IMR-90 (cell line): ENCODE data around the gene MOXD1. TPM values are rescaled to one million over a fixed set of nuclear protein-coding genes. Genes with fewer than 3 reads are reported as not detected.

Source experiments
- ATAC-seq: fragments of 200-7000 bp; cut with Tn5 transposase; 2 replicates; pipeline ENCODE4 v1.9.1; 2020; ENCODE audit warnings: low read depth, mild to moderate bottlenecking, moderate library complexity
- BruUV-seq: library from RNA; stranded (reverse); fragments of 400-500 nt; replicated peaks from 2 replicates; lab custom pipeline; 2021; lab: Mats Ljungman, UMichigan
- CTCF ChIA-PET: fragments of 300-600 bp; formaldehyde crosslinking; extraction: SDS; loops from one replicate; lab custom pipeline; 2021; ENCODE audit warnings: antibody characterized with exemption; lab: Yijun Ruan, JAX
- POLR2A ChIA-PET: fragments of 300-600 bp; sonication (Branson Sonifier 250); formaldehyde crosslinking; loops from one replicate; lab custom pipeline; 2022; ENCODE audit warnings: antibody characterized with exemption; ENCODE audit not compliant: unreplicated experiment; lab: Charles Lee
- DNase-seq: peaks from one replicate; pipeline ENCODE4 v3.0.0; 2013
- H2AFZ ChIP-seq: replicated peaks from 2 replicates; pipeline ENCODE3; 2013; ENCODE audit warnings: low read length, mild to moderate bottlenecking; ENCODE audit not compliant: poor library complexity
- H2AK5ac ChIP-seq: 2 replicates; pipeline ENCODE4 v1.6.1; 2013; ENCODE audit warnings: low read depth, low read length, inconsistent platforms
- H2AK9ac ChIP-seq: replicated peaks from 2 replicates; pipeline ENCODE3; 2013; ENCODE audit warnings: mild to moderate bottlenecking, low read depth, low read length, moderate library complexity; ENCODE audit not compliant: poor library complexity
- H2BK120ac ChIP-seq: 2 replicates; pipeline ENCODE4 v1.6.1; 2013; ENCODE audit warnings: low read depth, low read length, inconsistent platforms
- H2BK15ac ChIP-seq: 3 replicates; pipeline ENCODE4 v1.6.1; 2013; ENCODE audit warnings: low read depth, low read length, inconsistent platforms
- H2BK20ac ChIP-seq: 2 replicates; pipeline ENCODE4 v1.6.1; 2013; ENCODE audit warnings: low read depth, mild to moderate bottlenecking, inconsistent platforms, low read length, moderate library complexity
- H2BK5ac ChIP-seq: 2 replicates; pipeline ENCODE4 v1.6.1; 2013; ENCODE audit warnings: mild to moderate bottlenecking, low read depth, low read length, inconsistent platforms; ENCODE audit not compliant: poor library complexity, severe bottlenecking
- H3K14ac ChIP-seq: replicated peaks from 2 replicates; pipeline ENCODE4 v1.6.1; 2013; ENCODE audit warnings: low read depth, low read length, inconsistent platforms
- H3K18ac ChIP-seq: 2 replicates; pipeline ENCODE4 v1.6.1; 2013; ENCODE audit warnings: low read depth, low read length, control low read depth
- H3K23ac ChIP-seq: 2 replicates; pipeline ENCODE4 v1.6.1; 2013; ENCODE audit warnings: low read depth, low read length, inconsistent platforms
- H3K27ac ChIP-seq: 2 replicates; pipeline ENCODE4 v1.5.1; 2013; ENCODE audit warnings: mild to moderate bottlenecking, control low read depth, low read length; ENCODE audit not compliant: insufficient read depth
- H3K27me3 ChIP-seq: 2 replicates; pipeline ENCODE4 v1.6.1; 2013; ENCODE audit warnings: low read length; ENCODE audit not compliant: control insufficient read depth, insufficient read depth
- H3K36me3 ChIP-seq: 2 replicates; pipeline ENCODE4 v1.6.1; 2013; ENCODE audit warnings: low read length, mixed read lengths; ENCODE audit not compliant: control insufficient read depth, insufficient read depth
- H3K4ac ChIP-seq: 2 replicates; pipeline ENCODE4 v1.6.1; 2013; ENCODE audit warnings: low read depth, low read length, inconsistent platforms
- H3K4me1 ChIP-seq: 2 replicates; pipeline ENCODE4 v1.6.1; 2013; ENCODE audit warnings: low read length, mixed read lengths; ENCODE audit not compliant: control insufficient read depth, insufficient read depth
- H3K4me2 ChIP-seq: 2 replicates; pipeline ENCODE4 v1.6.1; 2013; ENCODE audit warnings: low read depth, mild to moderate bottlenecking, control low read depth, low read length, moderate library complexity
- H3K4me3 ChIP-seq: 2 replicates; pipeline ENCODE4 v1.5.1; 2013; ENCODE audit warnings: low read depth, mild to moderate bottlenecking, control low read depth, low read length, moderate library complexity; ENCODE audit not compliant: insufficient read depth
- H3K56ac ChIP-seq: 2 replicates; pipeline ENCODE4 v1.6.1; 2013; ENCODE audit warnings: low read length, inconsistent platforms; ENCODE audit not compliant: insufficient read depth; ENCODE audit errors: extremely low read depth
- H3K79me1 ChIP-seq, 2 experiments: 2 replicates each; pipeline ENCODE4 v1.6.1; 2013; ENCODE audit warnings: low read length in 2 of 2, inconsistent platforms in 1 of 2, low read depth in 1 of 2
- H3K9ac ChIP-seq: 2 replicates; pipeline ENCODE4 v1.6.1; 2013; ENCODE audit warnings: low read depth, low read length, control low read depth
- H3K9me1 ChIP-seq: 2 replicates; pipeline ENCODE4 v1.6.1; 2013; ENCODE audit warnings: low read length, inconsistent platforms; ENCODE audit not compliant: insufficient read depth
- H3K9me3 ChIP-seq: 2 replicates; pipeline ENCODE4 v1.6.1; 2013; ENCODE audit warnings: low read length; ENCODE audit not compliant: control insufficient read depth, insufficient read depth
- H4K20me1 ChIP-seq: 2 replicates; pipeline ENCODE4 v1.6.1; 2013; ENCODE audit warnings: low read length, inconsistent platforms; ENCODE audit not compliant: insufficient read depth
- H4K5ac ChIP-seq: 2 replicates; pipeline ENCODE4 v1.6.1; 2013; ENCODE audit warnings: mild to moderate bottlenecking, low read depth, low read length, control low read depth
- H4K8ac ChIP-seq, 2 experiments: 2 replicates each; pipeline ENCODE4 v1.6.1; 2013; ENCODE audit warnings: low read depth in 2 of 2, low read length in 2 of 2, control low read depth in 1 of 2, inconsistent platforms in 1 of 2
- H4K91ac ChIP-seq: 2 replicates; pipeline ENCODE4 v1.6.1; 2013; ENCODE audit warnings: low read depth, low read length, inconsistent platforms; ENCODE audit not compliant: insufficient read depth
- BHLHE40 ChIP-seq: fragments of 150-350 bp; IDR thresholded peaks from 2 replicates; pipeline ENCODE4 v1.6.1; 2016; ENCODE audit warnings: mild to moderate bottlenecking, low read depth, low read length
- CHD1 ChIP-seq: IDR thresholded peaks from 2 replicates; pipeline ENCODE4 v1.6.1; 2012; ENCODE audit warnings: low read depth, low read length, improper control_type of control experiment
- FOS ChIP-seq: fragments of 150-350 bp; IDR thresholded peaks from 2 replicates; pipeline ENCODE4 v1.6.1; 2016; ENCODE audit warnings: low read depth, low read length
- MAFK ChIP-seq: IDR thresholded peaks from 2 replicates; pipeline ENCODE4 v1.6.1; 2012; ENCODE audit warnings: low read depth, low read length, improper control_type of control experiment
- MAZ ChIP-seq: IDR thresholded peaks from 2 replicates; pipeline ENCODE4 v1.6.1; 2012; ENCODE audit warnings: low read depth, mild to moderate bottlenecking, low read length, improper control_type of control experiment, moderate library complexity, borderline replicate concordance
- MXI1 ChIP-seq: IDR thresholded peaks from 2 replicates; pipeline ENCODE4 v1.6.1; 2012; ENCODE audit warnings: low read depth, mild to moderate bottlenecking, low read length, moderate library complexity, borderline replicate concordance
- NFE2L2 ChIP-seq: fragments of 150-350 bp; IDR thresholded peaks from 2 replicates; pipeline ENCODE4 v1.6.1; 2016; ENCODE audit warnings: low read depth, mild to moderate bottlenecking, low read length
- POLR2A ChIP-seq: IDR thresholded peaks from 2 replicates; pipeline ENCODE4 v1.6.1; 2012; ENCODE audit warnings: mild to moderate bottlenecking, low read depth, low read length
- RAD21 ChIP-seq: IDR thresholded peaks from 2 replicates; pipeline ENCODE4 v1.6.1; 2012; ENCODE audit warnings: low read length, improper control_type of control experiment
- RCOR1 ChIP-seq: IDR thresholded peaks from 2 replicates; pipeline ENCODE4 v1.6.1; 2012; ENCODE audit warnings: mild to moderate bottlenecking, low read length, improper control_type of control experiment; ENCODE audit not compliant: insufficient replicate concordance
- RFX5 ChIP-seq: IDR thresholded peaks from 2 replicates; pipeline ENCODE4 v1.8.0; 2012; ENCODE audit warnings: low read depth, mild to moderate bottlenecking, low read length, moderate library complexity
- SMC3 ChIP-seq: fragments of 150-350 bp; IDR thresholded peaks from 2 replicates; pipeline ENCODE4 v1.6.1; 2016; ENCODE audit warnings: low read depth, mild to moderate bottlenecking, antibody characterized with exemption, low read length, moderate library complexity
- WGBS, 2 experiments: methylation state at CpG; one replicate each; pipeline versions ENCODE4 v1.1.5 to v1.1.7; 2013; ENCODE audit warnings: missing lambda C conversion rate in 2 of 2; ENCODE audit not compliant: insufficient read length in 1 of 2; ENCODE audit errors: extremely low coverage in 2 of 2; 5-methylcytosine and 5-hydroxymethylcytosine counted together
- dilution Hi-C: fragments of 300-500 bp; cut with HindIII; formaldehyde crosslinking; loops from one replicate; pipeline ENCODE4 v1.14.3; 2018; ENCODE audit warnings: low sequenced_read_pairs; ENCODE audit not compliant: unreplicated experiment
- in situ Hi-C: fragments of 300-500 bp; cut with MboI; formaldehyde crosslinking; loops from 3 replicates; pipeline ENCODE4 v1.14.3; 2019; ENCODE audit warnings: low sequenced_read_pairs, inconsistent platforms, mixed read lengths
- intact Hi-C: fragments of 100-400 bp; cut with micrococcal nuclease; formaldehyde crosslinking; loops from 2 replicates; pipeline ENCODE4 v1.10.0; 2022
- polyA plus RNA-seq, 3 experiments: library from polyadenylated mRNA; depleted of rRNA; stranded (reverse); fragments of >200 nt; gene quantifications; 2 replicates each; pipeline ENCODE4 v1.2.3, GENCODE V29; 2012; ENCODE audit warnings: low replicate concordance in 1 of 3
- total RNA-seq: library from RNA; depleted of rRNA; stranded (reverse); fragments of >200 nt; gene quantifications from 2 replicates; pipeline ENCODE4 v1.2.3, GENCODE V29; 2012

MOXD1 gene
- total and polyA plus RNA-seq, 2 of the 4 experiments (the other 2 are of a cell fraction) = 10.0 to 19.4 TPM

- no peak for ATAC-seq
- peaks cover 5% of the 10 kb centered on the region for H3K9me3 ChIP-seq
- no peaks in the 10 kb centered on the region for H4K20me1 ChIP-seq
- H3K23ac ChIP-seq = no peak overlapping the region
- H3K56ac ChIP-seq = no peak overlapping the region
- H4K8ac ChIP-seq = no peak overlapping the region
- intact Hi-C loops (no loop called here), dilution Hi-C loops (no loop called here), in situ Hi-C loops (no loop called here)
- ChIA-PET CTCF (interaction anchor here (1.1 kb wide), 1 partner anchor 15 kb away, joined by 3 read pairs; no protein-coding TSS in a partner anchor), POLR2A (no interaction called here)
- H2AK5ac ChIP-seq = no peak overlapping the region
- H3K27ac ChIP-seq = no peak overlapping the region
- H3K18ac ChIP-seq = no peak overlapping the region
- H3K4me1 ChIP-seq = no peaks in the 10 kb centered on the region
- H2AK9ac ChIP-seq = no peak overlapping the region
- DNase-seq = no peak
- no peak overlapping the region for H2BK15ac ChIP-seq
- no CpG with 5 or more reads among the region's 1 CpG for WGBS, 2 experiments
- H3K4me2 ChIP-seq = no peak overlapping the region
- H3K9me1 ChIP-seq = no peaks in the 10 kb centered on the region
- no peak overlapping the region for H3K9ac ChIP-seq
- no peaks in the 10 kb centered on the region for H3K36me3 ChIP-seq
- H2BK5ac ChIP-seq = no peak overlapping the region
- H2AFZ ChIP-seq = no peak overlapping the region
- TF ChIP-seq NFE2L2 (no peak), BHLHE40 (no peak), RFX5 (no peak), RAD21 (no peak), SMC3 (no peak), CHD1 (no peak), FOS (no peak), RCOR1 (no peak), MAFK (no peak), MXI1 (no peak), MAZ (no peak), POLR2A (no peak)
- no TSS peak for BruUV-seq
- H3K4ac ChIP-seq = no peak overlapping the region
- no peak overlapping the region for H4K91ac ChIP-seq
- H2BK20ac ChIP-seq = no peak overlapping the region
- no peak overlapping the region for H3K14ac ChIP-seq
- H3K4me3 ChIP-seq = no peak overlapping the region
- H3K79me1 ChIP-seq = no peaks in the 10 kb centered on the region
- no peak overlapping the region for H4K5ac ChIP-seq
- no peak overlapping the region for H2BK120ac ChIP-seq
- H3K27me3 ChIP-seq = no peaks in the 10 kb centered on the region
Observed at GRCh38 chr6:132316970-132317369, 84.3 kb downstream of the MOXD1 start.
